Activated CD8-positive, alpha-beta T cell treated with anti-CD3 and anti-CD28 coated beads, Interleukin-2, amount 10 ng/mL, durations not matched to agents 7 days and 5 days (primary cell): ENCODE data around the gene SLC66A2. TPM values are rescaled to one million over a fixed set of nuclear protein-coding genes. Genes with fewer than 3 reads are reported as not detected.
A peak's percentile ranks its signal among the peaks of the same experiment; 100 is the strongest.

Experiments
- ATAC-seq: fragments of 150-1000 bp; cut with Tn5 transposase; one replicate; pipeline ENCODE4 v1.10.0; 2021; ENCODE audit warnings: moderate library complexity
- CTCF ChIA-PET: fragments of 350-600 bp; sonication (Branson Sonifier 250); formaldehyde crosslinking; loops from one replicate; lab custom pipeline; 2021; ENCODE audit warnings: antibody characterized with exemption; lab: Charles Lee
- POLR2A ChIA-PET: fragments of 350-600 bp; sonication (Branson Sonifier 250); formaldehyde crosslinking; loops from one replicate; lab custom pipeline; 2021; ENCODE audit warnings: antibody characterized with exemption; lab: Charles Lee
- DNase-seq: peaks from one replicate; pipeline ENCODE4 v3.0.0-alpha.2; 2020
- H3K27ac Mint-ChIP-seq: one replicate; pipeline ENCODE4 v1.8.0; 2021; ENCODE audit warnings: mild to moderate bottlenecking, mixed read lengths
- H3K27me3 Mint-ChIP-seq: one replicate; pipeline ENCODE4 v1.8.0; 2021; ENCODE audit warnings: low read depth, mixed read lengths
- H3K36me3 Mint-ChIP-seq: one replicate; pipeline ENCODE4 v1.8.0; 2021; ENCODE audit warnings: low read depth, mixed read lengths
- H3K4me1 Mint-ChIP-seq: one replicate; pipeline ENCODE4 v1.8.0; 2021; ENCODE audit warnings: low read depth, mixed read lengths
- H3K4me3 Mint-ChIP-seq: one replicate; pipeline ENCODE4 v1.8.0; 2021; ENCODE audit warnings: mild to moderate bottlenecking, mixed read lengths
- H3K9me3 Mint-ChIP-seq: one replicate; pipeline ENCODE4 v1.8.0; 2022; ENCODE audit warnings: mixed read lengths; ENCODE audit not compliant: insufficient read depth
- total RNA-seq, 2 experiments: library from RNA; stranded (reverse); gene quantifications; one replicate each; pipeline ENCODE4 v1.2.3, GENCODE V29; 2021

Gene SLC66A2
- total RNA-seq, 2 experiments from 2014 or later = 21.6 to 23.2 TPM

GRCh38 chr18:79856119-79857007 lies 95.1 kb downstream of the SLC66A2 start:
- Mint-ChIP-seq H3K36me3 (no peaks in the 10 kb centered on the region), H3K27ac (no peak overlapping the region), H3K27me3 (peaks cover 2% of the 10 kb centered on the region), H3K9me3 (no peaks in the 10 kb centered on the region), H3K4me3 (no peak overlapping the region), H3K4me1 (no peaks in the 10 kb centered on the region)
- POLR2A ChIA-PET = no interaction called here
- CTCF ChIA-PET = interaction anchor here (0.7 kb wide), 1 partner anchor 513 kb away, joined by 3 read pairs; no protein-coding TSS in a partner anchor
- ATAC-seq (peak; percentile 15), DNase-seq (peak; percentile 24)

DNA sequence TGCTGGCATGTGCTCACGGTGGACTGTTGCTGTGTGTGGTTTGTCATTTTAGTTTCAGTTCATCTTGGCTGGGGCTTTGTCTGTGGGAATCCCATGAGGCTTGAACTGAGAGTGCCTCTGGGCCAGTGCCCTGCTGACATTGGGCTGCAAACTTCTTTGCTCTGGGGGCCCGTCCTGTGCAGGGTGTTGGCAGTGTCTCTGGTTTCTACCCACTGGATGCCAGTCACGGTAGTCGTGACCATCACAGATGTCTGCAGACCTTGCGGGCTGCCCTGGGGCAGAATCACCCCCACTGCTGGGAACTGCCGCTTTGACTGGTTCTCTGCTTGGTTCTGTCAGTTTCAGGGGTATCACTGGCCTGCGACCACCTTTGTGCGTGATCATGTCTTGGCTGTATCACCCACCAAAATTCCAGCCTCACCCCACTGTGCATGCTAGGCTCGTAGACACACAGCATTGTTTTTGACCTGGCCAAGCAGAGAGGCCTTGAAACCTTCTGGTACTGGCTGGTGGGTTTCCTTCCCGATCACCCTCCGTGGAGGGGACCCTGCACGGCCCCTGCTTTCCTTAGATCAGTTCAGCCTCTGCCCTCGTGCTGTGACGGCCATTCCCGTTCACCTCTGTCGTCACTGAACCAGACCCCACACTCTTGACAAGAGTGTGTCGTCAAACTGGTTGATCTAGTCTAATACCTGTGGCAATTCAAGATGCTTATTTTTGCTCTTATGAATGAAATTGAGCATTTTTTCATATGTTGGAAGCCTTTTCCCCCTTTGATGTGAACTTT lies 96.1 kb downstream of the SLC66A2 start:
- CTCF ChIA-PET = interaction anchor here (0.7 kb wide), 1 partner anchor 512 kb away, joined by 3 read pairs; no protein-coding TSS in a partner anchor
- ATAC-seq (no peak), DNase-seq (peak; percentile 17)
- H3K27ac Mint-ChIP-seq = no peak overlapping the region
- H3K36me3 Mint-ChIP-seq = no peaks in the 10 kb centered on the region
- H3K4me1 Mint-ChIP-seq = no peaks in the 10 kb centered on the region
- H3K27me3 Mint-ChIP-seq = no peaks in the 10 kb centered on the region
- no peak overlapping the region for H3K4me3 Mint-ChIP-seq
- POLR2A ChIA-PET = no interaction called here
- no peaks in the 10 kb centered on the region for H3K9me3 Mint-ChIP-seq

DNA sequence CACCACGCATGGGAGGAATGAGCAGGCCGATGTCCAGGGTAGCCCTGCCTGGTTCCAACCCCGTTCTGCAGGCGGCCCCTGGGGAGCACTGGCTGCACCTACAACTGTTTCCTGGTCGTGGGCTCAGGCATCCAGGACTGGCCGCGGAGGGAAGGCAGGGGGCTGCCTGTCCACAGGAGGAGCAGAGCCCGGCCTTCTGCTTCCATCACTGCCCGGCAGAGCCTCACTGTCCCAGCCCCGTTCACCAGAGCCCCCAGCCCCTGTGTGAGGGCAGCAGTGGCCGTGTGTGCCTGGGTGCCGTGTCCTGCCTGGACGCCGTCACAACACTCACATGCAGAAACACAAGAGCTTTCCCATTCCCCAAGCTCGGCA lies 97.5 kb downstream of the SLC66A2 start:
- Mint-ChIP-seq H3K4me3 (no peak overlapping the region), H3K27ac (no peak overlapping the region), H3K4me1 (no peaks in the 10 kb centered on the region), H3K9me3 (no peaks in the 10 kb centered on the region), H3K36me3 (no peaks in the 10 kb centered on the region), H3K27me3 (no peaks in the 10 kb centered on the region)
- DNase-seq (peak; percentile 7), ATAC-seq (no peak)
- POLR2A ChIA-PET = no interaction called here
- CTCF ChIA-PET = interaction anchor here (0.6 kb wide), 1 partner anchor 13 kb away, joined by 3 read pairs; no protein-coding TSS in a partner anchor

- no peak for ATAC-seq
- H3K27me3 Mint-ChIP-seq = no peaks in the 10 kb centered on the region
- H3K4me3 Mint-ChIP-seq = no peak overlapping the region
- no peaks in the 10 kb centered on the region for H3K36me3 Mint-ChIP-seq
- POLR2A ChIA-PET = no interaction called here
- CTCF ChIA-PET = no interaction called here
- H3K27ac Mint-ChIP-seq = no peak overlapping the region
- no peaks in the 10 kb centered on the region for H3K9me3 Mint-ChIP-seq
- H3K4me1 Mint-ChIP-seq = no peaks in the 10 kb centered on the region
- DNase-seq = peak; percentile 16
Observed at GRCh38 chr18:79853303-79853992, 98.0 kb downstream of the SLC66A2 start.

- Mint-ChIP-seq H3K27ac (no peak overlapping the region), H3K36me3 (no peaks in the 10 kb centered on the region), H3K4me1 (no peaks in the 10 kb centered on the region), H3K4me3 (no peak overlapping the region), H3K9me3 (no peaks in the 10 kb centered on the region), H3K27me3 (no peaks in the 10 kb centered on the region)
- ChIA-PET CTCF (no interaction called here), POLR2A (no interaction called here)
- ATAC-seq (no peak), DNase-seq (peak; percentile 1)
Observed at GRCh38 chr18:79852561-79853302, 98.7 kb downstream of the SLC66A2 start.

Other genes with a start within 250 kb of the SLC66A2 start
- not detected for gene KCNG2, start 153.7 kb downstream of the SLC66A2 start, total RNA-seq
- 1 to 10 TPM in 1 of 2 experiments, under 1 TPM in 1; 0.50 to 1.5 TPM for gene HSBP1L1, start 13.0 kb upstream of the SLC66A2 start, total RNA-seq
- gene TXNL4A, start 36.9 kb upstream of the SLC66A2 start, total RNA-seq = 100 to 1,000 TPM; 132 to 136 TPM
- 10 to 100 TPM; 25.2 to 26.2 TPM for gene RBFA, start 82.8 kb upstream of the SLC66A2 start, total RNA-seq
- 10 to 100 TPM; 23.5 to 24.5 TPM for gene ADNP2, start 157.6 kb upstream of the SLC66A2 start, total RNA-seq